Endothelial cell (in vitro differentiated cells): ENCODE results near the gene PIK3CD. TPM values are rescaled to one million over a fixed set of nuclear protein-coding genes. Genes with fewer than 3 reads are reported as not detected.

Experiments used
- DNase-seq: peaks from one replicate; pipeline ENCODE4 v3.0.0; 2021; ENCODE audit warnings: low spot score
- H3K27ac Mint-ChIP-seq: one replicate; pipeline ENCODE4 v1.8.0; 2021; ENCODE audit warnings: mixed read lengths, inconsistent platforms; ENCODE audit not compliant: unreplicated experiment
- H3K27me3 Mint-ChIP-seq: one replicate; pipeline ENCODE4 v1.8.0; 2021; ENCODE audit warnings: mild to moderate bottlenecking, moderate library complexity, mixed read lengths, inconsistent platforms; ENCODE audit not compliant: unreplicated experiment
- H3K36me3 Mint-ChIP-seq: one replicate; pipeline ENCODE4 v1.8.0; 2021; ENCODE audit warnings: mild to moderate bottlenecking, low read depth, mixed read lengths, inconsistent platforms; ENCODE audit not compliant: unreplicated experiment
- H3K4me1 Mint-ChIP-seq: one replicate; pipeline ENCODE4 v1.8.0; 2021; ENCODE audit warnings: mild to moderate bottlenecking, mixed read lengths, inconsistent platforms; ENCODE audit not compliant: unreplicated experiment
- H3K4me3 Mint-ChIP-seq: one replicate; pipeline ENCODE4 v1.8.0; 2021; ENCODE audit warnings: mild to moderate bottlenecking, mixed read lengths, inconsistent platforms; ENCODE audit not compliant: unreplicated experiment
- H3K9me3 Mint-ChIP-seq: one replicate; pipeline ENCODE4 v1.8.0; 2021; ENCODE audit warnings: mixed read lengths, inconsistent platforms; ENCODE audit not compliant: unreplicated experiment
- total RNA-seq: library from RNA; stranded (reverse); fragmentation: NEBNext Ultra II Directional; extraction: Animal tissue kit (Norgen Biotek cat#: 25700); gene quantifications from one replicate; pipeline ENCODE4 v1.2.1, GENCODE V29; 2021; ENCODE audit not compliant: unreplicated experiment
- TF ChIP-seq, protein P1 (sequence below): fragments of 200-600 bp; sonication (generic); IDR thresholded peaks from one replicate; pipeline ENCODE4 v1.5.0; 2021; ENCODE audit warnings: antibody characterized with exemption; ENCODE audit not compliant: unreplicated experiment

The PIK3CD gene
- total RNA-seq, 1 donor from 2014 or later = 30.3 TPM

DNA sequence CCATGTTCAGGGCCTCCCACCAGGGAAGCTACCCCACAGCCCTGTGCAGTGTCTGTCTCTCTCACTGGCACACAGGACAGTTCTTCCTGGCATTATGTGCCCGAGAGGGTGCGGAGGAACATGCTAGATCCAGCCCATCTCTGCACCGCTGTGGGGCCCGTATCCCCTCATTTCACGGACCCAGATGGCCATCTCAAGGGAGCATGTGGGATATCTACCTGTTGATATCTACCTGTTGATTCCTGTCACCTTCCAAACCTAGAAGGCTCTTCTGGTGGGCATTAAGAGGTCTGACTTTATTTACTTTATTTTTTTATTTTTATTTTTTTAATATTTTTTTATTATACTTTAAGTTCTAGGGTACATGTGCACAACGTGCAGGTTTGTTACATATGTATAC lies 11.7 kb downstream of the PIK3CD start:
- H3K27ac Mint-ChIP-seq = no peak overlapping the region
- H3K9me3 Mint-ChIP-seq = no peaks in the 10 kb centered on the region
- TF ChIP-seq, protein P1, sequence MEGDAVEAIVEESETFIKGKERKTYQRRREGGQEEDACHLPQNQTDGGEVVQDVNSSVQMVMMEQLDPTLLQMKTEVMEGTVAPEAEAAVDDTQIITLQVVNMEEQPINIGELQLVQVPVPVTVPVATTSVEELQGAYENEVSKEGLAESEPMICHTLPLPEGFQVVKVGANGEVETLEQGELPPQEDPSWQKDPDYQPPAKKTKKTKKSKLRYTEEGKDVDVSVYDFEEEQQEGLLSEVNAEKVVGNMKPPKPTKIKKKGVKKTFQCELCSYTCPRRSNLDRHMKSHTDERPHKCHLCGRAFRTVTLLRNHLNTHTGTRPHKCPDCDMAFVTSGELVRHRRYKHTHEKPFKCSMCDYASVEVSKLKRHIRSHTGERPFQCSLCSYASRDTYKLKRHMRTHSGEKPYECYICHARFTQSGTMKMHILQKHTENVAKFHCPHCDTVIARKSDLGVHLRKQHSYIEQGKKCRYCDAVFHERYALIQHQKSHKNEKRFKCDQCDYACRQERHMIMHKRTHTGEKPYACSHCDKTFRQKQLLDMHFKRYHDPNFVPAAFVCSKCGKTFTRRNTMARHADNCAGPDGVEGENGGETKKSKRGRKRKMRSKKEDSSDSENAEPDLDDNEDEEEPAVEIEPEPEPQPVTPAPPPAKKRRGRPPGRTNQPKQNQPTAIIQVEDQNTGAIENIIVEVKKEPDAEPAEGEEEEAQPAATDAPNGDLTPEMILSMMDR = no peak
- H3K27me3 Mint-ChIP-seq = no peaks in the 10 kb centered on the region
- no peaks in the 10 kb centered on the region for H3K4me1 Mint-ChIP-seq
- H3K4me3 Mint-ChIP-seq = no peak overlapping the region
- no peak for DNase-seq
- no peaks in the 10 kb centered on the region for H3K36me3 Mint-ChIP-seq

DNA sequence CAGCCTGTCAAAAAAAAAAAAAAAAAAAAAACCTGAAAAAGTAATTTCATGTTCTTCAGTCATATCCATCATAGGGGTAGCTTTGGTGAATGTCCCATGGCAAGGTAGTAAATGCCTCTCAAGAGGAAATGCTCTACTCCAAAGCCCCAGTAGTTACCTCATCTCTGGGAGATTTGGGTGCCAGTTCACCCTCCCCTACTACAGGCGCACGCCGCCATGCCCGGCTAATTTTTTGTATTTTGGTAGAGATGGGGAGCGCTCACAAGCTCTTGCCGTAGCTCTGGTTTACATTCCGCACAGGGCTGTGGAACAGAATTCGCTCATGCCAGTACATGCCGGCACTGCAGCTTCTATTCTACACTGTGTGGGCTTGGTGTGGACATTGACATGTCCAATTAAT lies 13.7 kb downstream of the PIK3CD start:
- no peak for DNase-seq
- Mint-ChIP-seq H3K9me3 (no peaks in the 10 kb centered on the region), H3K4me1 (no peaks in the 10 kb centered on the region), H3K27me3 (no peaks in the 10 kb centered on the region), H3K4me3 (no peak overlapping the region), H3K27ac (no peak overlapping the region), H3K36me3 (no peaks in the 10 kb centered on the region)
- TF ChIP-seq, protein P1 = no peak

DNA sequence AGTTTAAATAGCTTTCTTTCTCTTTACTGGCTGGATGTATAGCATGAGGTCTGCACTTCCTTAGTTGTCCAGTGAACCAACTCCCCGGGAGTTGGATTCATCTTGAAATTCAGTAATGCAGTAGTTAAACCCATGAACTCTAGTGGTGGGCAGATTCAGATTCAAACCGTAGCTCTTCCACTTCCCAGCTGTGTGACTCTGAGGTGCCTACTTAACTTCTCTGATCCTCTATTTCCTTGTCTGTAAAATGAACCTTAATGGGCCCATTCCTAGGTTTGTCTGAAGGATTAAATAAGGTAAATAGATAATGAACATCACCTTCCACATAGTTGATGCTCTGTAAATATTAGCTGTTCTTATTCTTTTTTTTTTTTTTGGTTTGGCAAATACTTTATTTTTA lies 16.5 kb downstream of the PIK3CD start:
- Mint-ChIP-seq H3K27me3 (no peaks in the 10 kb centered on the region), H3K27ac (no peak overlapping the region), H3K36me3 (no peaks in the 10 kb centered on the region), H3K4me1 (no peaks in the 10 kb centered on the region), H3K9me3 (no peaks in the 10 kb centered on the region), H3K4me3 (no peak overlapping the region)
- no peak for DNase-seq
- TF ChIP-seq, protein P1 = no peak

GRCh38 chr1:9670085-9670484 lies 18.6 kb downstream of the PIK3CD start:
- H3K27ac Mint-ChIP-seq = no peak overlapping the region
- H3K4me3 Mint-ChIP-seq = no peak overlapping the region
- no peak for DNase-seq
- no peaks in the 10 kb centered on the region for H3K4me1 Mint-ChIP-seq
- TF ChIP-seq, protein P1 = no peak
- no peaks in the 10 kb centered on the region for H3K9me3 Mint-ChIP-seq
- no peaks in the 10 kb centered on the region for H3K27me3 Mint-ChIP-seq
- H3K36me3 Mint-ChIP-seq = no peaks in the 10 kb centered on the region

GRCh38 chr1:9671377-9672140 lies 20.0 kb downstream of the PIK3CD start:
- H3K27me3 Mint-ChIP-seq = no peaks in the 10 kb centered on the region

More at GRCh38 chr1:9671377-9672140, 20.0 kb downstream of the PIK3CD start:
- Mint-ChIP-seq H3K27ac (no peak overlapping the region), H3K4me3 (no peak overlapping the region), H3K9me3 (no peaks in the 10 kb centered on the region), H3K4me1 (no peaks in the 10 kb centered on the region), H3K36me3 (no peaks in the 10 kb centered on the region)
- DNase-seq = no peak
- TF ChIP-seq, protein P1 = no peak
